Measurements from ENCODE around the gene SLC45A3.
"Not testable (repeated sequence)": the region's sequence is repeated elsewhere in the genome, so short reads cannot be mapped to it uniquely, and the experiment has no call there.

Gene SLC45A3, protein sequence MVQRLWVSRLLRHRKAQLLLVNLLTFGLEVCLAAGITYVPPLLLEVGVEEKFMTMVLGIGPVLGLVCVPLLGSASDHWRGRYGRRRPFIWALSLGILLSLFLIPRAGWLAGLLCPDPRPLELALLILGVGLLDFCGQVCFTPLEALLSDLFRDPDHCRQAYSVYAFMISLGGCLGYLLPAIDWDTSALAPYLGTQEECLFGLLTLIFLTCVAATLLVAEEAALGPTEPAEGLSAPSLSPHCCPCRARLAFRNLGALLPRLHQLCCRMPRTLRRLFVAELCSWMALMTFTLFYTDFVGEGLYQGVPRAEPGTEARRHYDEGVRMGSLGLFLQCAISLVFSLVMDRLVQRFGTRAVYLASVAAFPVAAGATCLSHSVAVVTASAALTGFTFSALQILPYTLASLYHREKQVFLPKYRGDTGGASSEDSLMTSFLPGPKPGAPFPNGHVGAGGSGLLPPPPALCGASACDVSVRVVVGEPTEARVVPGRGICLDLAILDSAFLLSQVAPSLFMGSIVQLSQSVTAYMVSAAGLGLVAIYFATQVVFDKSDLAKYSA

DNA sequence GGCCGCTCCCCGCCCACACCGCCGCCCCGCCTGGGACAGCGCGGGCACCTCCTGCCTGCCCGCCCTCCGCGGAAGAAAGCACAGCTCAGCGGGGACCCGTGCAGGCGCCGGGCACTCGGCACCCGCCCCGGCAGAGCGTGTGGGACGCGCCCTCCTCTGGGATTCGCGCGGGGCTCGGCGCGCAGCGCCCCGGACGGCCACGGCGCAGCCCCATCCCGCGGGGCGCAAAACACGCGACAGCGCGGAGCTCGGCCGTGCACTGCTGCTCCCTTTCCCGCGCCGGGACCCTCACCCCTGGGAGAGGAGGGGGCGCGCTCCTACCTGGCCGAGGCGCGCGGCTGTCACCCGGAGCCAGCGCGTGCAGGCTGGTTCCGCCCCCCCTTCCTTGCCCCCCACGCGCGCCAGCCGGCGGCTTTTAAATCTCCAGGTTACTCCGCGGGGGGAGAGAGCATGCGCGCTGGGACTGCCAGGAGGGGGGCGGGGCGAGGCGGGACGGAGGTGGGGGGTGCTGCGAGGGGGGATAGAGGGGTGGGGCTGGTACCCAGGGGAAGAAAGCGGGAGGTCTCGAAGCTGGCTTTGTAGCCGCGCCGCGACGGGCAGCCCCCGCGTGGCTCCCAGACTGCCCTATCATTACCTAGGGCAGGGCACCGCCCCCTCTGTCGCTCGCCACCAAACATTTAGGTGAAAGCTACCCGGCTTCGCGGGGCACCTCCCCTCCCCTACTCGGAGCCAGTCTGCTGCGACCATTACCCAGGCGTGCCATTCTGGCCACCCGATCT lies at the start of gene SLC45A3:
Gene SLC45A3, minus strand, starts transcription at position 437 of the 779 bp plus-strand sequence. CDS start 15,853 bp downstream, outside the sequence.
- peak; percentile 53 for DNase-seq

DNA sequence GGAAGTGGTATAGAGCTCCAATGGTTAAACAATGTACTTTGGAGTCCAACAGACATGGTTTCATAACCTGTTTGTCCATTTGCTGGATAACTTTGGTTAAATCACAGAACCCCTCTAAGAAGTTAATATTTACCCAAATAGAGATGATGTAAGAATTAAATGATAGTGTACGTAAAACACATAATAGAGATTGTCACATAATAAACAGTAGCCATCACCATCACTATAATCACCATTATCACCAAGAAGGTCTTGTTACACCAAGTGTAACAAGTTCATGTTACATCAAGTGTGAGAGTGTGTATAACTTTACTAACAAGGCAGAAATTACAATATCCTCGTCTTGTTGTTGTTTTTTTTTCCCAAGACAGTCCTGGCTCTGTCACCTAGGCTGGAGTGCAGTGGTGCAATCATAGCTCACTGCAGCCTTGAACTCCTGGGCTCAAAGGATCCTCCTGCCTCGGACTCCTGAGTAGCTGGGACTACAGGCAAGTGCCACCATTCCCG lies 46.4 kb upstream of the SLC45A3 start:
- no peak for DNase-seq

DNA sequence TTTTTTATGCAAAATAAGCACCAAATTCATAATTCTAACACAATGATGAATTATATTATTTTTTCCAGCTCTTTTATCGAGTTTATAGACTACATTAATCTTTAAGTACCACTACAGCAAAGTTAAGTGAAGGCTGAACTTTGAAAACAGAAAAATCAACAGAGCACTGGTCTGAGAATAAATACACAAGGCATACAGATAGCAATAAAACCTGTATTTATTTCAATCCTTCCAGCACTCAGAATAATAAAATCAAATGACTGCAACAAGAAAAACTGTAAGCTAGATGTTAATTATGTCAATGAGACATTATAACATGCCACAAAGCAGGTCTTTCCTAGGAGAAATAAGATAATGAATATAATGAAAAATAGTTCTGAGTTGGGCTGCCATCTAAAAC lies 45.2 kb upstream of the SLC45A3 start:
- no peak for DNase-seq

DNA sequence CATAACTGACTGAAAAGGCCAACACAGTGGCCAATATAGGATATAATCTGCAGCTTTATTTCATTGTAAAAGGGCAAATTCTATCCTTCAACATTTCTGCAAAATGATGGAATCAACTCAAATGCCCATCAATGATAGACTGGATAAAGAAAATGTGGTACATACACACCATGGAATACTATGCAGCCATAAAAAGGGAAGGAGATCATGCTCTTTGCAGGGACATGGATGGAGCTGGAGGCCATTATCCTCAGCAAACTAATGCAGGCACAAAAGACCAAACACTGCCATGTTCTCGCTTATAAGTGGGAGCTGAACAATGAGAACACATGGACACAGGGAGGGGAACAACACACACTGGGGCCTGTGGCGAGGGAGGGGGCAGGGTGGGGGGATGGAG lies 40.4 kb upstream of the SLC45A3 start:
- DNase-seq, result not testable (repeated sequence)

DNA sequence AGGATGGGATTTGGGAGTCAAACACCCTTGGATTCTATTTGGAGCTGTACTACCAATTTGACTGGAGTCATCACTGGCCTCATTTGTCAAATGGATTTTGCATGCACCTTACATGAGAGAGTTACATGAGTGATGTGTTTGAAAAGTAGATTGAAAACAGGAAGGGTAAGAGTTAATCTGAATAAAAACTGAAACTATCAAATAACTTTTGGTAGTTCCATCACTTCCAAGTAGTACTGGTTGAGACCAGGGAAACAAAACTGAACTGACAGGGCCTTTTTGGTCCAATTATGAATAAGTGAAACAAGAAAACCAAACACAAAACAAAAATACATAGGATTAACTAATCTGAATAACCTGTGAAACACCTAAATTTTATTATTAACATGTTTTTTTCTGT lies 39.5 kb upstream of the SLC45A3 start:
- no peak for DNase-seq

DNA sequence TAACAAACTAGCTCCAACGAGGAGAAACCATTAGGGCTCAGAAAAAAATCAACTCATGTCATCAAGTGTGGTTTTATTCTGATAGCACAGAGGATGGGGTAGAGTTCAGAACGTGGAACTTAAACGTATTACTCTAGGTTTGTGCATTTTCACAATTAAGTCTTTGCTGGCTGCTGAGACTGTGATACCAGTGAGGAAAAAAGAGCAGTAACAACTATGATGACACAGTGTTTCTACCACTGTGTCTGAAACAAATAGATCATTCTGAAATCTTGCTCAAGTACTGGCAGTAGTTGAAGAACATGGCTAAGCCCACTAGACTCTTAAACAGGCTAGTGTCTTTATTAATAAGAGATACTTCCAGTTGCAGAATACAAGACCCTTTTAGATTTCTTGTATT lies 38.7 kb upstream of the SLC45A3 start:
- DNase-seq, result no peak

DNA sequence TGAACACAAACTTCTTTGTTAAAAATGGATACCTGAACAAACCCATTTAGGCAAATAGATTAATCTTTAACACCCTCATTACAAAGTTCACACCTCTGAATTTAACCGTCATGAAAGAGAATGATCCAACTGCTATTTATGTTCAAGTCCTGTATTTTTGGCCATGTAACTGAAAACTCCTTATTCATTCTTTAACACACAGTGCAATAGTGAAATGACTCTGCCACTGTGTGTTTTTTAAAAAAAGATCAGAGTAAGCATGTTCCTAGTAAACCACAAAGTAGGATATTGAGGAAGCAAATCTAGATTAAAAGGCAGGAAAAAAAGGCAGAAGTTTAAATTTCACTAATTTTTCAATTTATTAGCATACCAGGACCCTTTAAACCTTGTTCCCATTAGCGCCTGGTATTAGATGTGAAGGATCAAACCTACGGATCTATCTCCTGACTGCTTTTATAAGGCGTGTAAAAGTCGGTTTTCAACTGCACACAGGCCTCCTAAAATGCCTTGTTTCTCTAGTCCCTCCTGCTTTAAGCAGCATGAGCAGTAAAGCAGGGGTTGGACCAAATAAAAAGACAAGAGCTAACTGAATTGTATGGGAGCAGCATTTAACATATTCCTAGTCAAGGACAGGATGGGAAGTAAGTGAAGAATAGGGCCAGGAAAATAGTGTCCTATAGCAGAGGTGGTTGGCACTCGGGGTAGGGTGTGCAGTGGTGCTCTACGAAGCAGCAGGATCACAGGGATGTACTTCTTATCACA lies 36.2 kb upstream of the SLC45A3 start:
- DNase-seq, result no peak

DNA sequence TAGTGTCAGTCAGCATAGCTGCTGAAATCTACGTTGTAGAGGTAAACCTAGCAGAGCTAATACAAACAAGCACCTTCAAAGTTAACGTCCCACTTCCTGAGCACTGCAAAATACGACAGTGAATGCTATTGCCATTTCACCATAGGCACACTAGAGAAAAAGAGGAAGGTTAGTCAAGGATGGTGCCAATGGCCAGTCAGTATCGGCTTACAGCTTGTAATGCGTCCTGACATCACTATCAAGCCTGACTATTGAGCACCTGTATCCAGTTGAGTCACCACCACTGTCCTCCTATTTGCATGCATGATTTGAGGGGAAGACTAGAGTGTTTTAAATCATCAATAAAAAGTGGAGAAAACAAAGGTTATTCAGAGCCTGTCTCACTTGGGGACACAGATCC lies 35.3 kb upstream of the SLC45A3 start:
- DNase-seq, result no peak

DNA sequence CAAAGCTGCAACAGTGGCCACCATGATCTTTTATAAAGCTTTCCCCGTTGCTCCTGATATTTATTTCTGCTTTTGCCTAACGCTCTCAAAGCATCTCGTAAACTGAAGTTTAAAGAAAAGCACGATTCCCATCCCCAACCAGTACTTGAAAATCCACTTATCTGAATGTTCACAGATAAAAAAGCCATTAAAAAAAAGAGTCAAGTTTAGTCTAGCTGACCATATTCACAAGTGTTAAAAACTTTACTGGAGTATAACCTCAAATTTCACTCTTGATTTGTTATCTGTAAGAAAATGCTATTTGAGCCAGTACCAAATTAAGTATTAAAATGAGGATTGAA lies 34.6 kb upstream of the SLC45A3 start:
- no peak for DNase-seq

DNA sequence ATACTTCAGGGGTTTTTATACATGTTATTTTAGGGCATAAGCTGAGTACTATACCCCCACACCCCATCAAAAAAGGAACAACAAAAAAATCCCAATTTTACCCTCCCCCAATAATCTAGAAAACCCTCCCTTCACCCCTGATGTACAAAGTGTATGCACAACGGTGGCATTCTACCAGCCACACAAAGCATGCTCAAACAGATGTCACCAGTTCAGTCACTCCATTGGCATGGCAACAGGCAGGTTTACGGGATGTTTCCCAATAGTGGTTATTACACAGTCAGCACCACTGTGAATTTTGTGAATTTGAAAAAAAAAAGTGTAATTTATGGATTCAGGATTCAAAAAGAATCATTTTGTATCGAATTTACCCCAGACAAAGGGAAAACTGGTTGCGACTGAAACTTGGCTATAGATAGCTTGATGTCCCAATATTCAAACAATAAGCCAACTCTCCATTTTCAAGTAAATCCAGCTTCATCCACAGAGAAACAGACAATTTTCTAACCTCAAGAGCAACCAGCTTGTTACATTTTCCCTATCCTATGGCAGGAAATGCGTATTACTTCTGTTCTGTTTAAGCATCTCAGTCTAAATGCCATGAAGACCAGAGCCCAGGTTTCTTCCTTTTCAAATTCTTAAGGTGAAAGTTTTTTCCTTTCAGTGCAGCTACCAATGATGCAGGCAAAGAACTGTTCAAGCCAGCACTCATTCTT lies 34.0 kb upstream of the SLC45A3 start:
- DNase-seq, result no peak

DNA sequence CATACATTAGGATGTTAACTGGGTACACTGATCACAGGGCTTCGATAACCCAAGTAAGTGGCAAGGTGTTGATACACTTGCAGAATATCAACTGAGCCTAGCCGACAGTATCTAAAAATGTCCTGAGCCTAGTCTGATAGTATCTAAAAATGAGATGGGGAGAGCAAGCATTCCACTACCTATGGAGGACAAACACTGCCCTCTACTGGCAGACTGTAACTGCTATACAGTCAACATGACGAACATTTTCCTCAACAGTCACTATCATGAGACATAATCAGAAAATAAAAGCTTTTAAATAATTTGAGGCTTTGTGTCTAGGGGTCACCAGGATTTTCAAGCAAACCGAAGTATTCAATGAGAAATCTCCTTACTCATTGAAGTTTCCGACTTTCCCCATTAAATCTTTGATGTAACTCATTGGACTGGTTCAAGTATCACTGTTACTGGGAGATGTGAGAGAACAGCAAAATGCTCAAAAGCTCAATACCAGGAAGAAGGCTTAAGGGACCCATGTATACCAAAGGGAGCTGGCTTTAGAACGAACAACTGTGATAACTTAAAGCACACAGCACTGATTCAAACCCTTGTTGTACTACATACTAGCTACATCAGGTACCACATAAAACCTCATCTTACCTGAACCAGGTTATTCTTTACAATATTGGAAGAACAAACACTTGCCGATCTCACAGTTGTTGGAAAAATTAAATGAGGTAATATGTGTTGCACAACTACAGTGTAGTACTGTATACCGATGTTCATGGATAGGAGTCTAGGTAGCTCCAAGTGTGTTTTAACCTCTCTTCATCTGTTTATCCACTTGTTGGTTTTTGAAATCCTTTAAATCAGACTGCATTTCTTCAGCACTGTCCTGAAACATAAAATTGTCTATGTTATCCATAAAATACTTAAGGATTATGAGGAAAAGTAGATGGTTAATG lies 31.1 kb upstream of the SLC45A3 start:
- DNase-seq, result peak; percentile 53

DNA sequence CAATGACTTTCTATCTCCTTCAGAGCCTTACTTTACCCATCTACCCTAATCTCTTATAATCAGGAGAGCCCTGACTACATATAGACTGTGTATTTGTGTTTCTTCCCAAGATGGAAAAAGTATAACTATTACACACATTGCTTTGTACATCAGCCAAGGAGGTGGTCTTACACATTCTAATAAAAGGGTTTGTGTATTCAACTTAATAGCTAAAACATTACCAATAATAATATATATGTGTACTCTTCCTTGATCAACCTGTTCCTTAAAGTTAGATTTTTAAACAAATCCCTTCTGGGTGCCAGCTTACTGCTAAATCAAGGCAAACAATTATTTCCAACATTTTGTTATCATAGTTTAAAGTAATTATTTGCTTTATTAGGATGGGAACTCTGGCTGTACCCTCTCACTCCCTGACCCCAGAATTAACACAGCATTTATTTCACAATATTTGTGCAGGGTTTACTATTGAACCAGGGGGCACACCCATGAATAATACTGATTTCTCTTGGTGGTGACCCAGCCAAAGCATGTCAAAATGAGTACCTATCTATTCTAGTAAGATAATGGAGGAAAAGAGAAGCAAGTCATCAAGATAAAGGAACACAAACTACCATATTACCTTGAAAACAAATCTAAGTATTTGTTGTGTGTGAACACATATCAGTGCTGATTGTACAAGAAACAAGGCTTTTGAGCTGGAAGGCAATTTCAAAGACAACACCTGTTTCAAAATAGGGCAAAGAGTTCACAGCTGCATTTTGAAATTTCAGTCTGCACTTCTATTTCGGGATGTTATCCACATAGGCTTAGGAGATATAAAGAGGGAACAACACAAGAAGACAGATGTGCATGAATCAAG lies 30.1 kb upstream of the SLC45A3 start:
- DNase-seq, result no peak

DNA sequence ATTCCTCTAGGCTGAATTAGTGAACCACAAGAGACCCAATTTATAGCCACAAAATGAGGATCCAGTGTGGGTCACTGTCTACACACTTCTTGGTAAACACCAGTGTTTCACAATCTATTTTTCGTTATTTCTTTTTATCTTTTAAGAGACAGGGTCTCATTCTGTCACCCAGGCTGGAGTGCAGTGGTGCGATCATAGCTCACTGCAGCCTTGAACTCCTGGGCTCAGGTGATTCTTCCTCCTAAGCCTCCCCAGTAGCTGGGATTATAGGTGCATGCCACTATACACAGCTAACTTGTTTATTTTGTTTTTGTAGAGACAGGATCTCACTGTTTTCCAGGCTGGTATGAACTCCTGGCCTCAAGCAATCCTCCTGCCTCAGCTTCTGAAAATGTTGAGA lies 29.3 kb upstream of the SLC45A3 start:
- no peak for DNase-seq

DNA sequence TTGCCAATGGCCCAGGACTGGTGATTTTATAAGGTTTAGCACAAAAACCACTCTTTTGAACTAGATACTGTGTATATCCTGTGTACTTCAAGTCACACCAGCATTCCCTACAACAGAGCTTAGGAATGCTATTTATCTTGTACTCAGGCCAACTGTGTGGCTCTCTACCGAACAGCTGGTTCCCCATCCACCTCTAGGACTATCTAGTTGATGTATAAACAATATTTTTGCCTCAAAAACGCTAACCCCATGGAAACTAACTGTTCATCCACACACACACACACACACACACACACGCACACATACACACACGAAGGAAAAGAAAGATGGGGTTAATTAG lies 28.7 kb upstream of the SLC45A3 start:
- no peak for DNase-seq

DNA sequence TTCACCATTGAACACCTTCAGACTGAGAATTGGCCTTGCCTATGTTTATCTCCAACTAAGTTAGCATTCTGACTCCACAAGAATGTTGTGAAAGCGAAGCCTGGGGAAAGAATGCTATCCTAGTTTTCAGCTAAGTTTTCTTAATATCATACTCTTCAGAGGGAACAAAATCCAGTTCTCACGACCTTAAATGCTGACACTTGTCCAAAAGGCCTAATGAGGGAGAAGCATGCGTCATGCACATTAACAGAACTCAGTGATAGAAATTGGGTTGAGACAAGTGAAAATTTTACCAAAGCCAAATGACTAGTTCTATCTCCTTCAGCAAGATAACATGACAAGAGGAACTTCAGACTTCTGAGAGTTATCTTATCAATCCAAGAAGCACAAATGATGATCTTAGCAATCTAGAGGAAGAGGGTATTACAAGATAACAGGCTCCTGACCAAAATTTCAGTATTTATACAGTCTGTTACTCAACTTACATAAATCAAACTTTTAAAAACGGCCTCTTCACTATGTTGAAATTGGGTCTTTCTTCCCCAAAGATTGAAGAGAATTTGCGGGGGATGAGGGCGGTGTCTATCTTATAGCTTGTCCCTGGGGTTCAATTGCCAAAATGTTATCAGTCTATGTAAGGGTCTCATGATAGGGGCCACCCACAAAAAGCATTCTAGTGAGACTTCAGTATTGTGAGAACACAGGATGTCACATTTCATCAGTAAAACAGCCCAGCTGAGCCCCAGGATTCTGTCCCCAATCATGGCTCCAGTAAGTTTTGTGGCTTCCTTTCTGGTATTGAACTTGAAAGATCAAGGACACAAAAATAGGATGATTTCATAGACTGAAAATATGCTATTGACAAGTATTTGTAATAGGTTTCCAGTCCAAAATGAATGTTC lies 26.5 kb upstream of the SLC45A3 start:
- DNase-seq, result no peak

DNA sequence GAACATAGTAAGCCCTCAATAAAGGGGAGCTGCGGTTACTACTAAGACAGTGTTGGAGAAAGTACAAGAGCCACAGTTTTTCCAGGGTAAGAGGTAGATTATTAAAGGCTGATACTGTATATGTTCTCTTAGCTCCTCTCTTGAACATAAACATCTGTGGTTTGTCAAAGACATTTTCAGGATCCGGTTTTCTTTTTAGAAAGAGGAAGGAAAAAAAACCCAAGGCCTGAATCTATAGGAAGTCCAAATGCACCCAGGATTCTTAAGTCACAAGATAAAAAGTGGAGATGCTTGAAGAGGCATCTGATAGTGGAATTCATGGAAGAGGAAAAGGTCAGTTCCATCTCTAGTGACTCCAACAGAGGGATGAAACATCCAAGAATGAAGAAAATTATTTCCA lies 24.6 kb upstream of the SLC45A3 start:
- DNase-seq, result no peak

DNA sequence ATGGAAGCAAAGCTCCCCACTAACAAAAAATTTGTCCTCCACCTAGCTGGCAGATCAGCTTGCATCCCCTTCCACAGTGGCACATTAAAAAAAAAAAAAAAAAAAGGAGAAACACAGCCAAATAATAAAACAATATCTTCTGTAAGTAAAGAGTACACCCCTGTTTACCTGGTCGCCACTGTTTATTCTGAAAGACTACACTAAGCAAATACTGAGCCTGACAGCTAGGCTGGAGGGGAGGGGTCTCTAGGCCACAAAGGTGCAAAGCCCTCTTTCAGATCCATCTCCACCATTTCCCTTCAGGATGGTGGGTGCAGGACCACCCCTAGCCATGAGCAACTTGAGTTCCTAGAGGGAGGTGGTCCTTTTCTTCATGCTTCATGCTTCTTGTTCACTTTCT lies 22.8 kb upstream of the SLC45A3 start:
- no peak for DNase-seq

DNA sequence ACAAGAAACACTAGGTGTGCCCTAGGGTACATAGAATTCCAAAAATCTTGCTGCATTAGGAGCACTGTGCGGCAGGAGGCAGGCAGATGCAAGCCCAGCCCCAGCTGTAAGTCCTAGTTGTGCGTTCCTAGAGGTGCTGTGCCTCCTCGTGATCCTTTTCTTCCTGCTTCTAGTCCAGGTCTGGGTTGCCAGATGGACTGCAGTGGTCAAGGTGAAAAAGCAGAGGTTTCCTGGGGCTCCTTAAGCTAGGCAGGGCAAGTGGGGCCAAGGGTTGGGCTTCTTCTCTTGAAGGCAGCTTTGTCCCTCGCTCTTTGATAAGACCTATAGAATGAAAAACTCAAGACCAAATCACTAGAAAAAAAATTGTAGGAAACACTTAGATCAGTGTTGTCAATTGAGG lies 21.6 kb upstream of the SLC45A3 start:
- DNase-seq, result no peak

DNA sequence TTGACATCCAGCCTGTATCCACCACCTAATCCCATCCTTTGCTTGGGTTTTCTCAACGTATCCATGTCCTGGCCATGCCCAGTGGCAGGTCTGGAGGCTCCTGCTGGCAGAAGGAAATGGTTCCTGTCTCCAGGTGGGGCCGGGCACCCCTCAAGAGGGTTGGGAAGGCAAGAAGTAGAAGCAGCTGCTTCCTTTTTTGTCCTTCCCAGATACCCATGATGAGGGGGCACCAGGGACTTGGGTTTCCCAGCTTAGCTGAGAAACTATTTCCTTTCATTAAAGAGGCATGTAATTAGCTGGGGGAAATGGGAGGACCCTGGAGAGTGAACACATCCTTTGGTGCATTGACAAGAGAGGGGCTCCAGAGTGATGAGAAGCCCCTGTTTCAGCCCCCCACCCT lies 21.1 kb upstream of the SLC45A3 start:
- no peak for DNase-seq

Measured in NCI-H2171 (cell line).